OCI-LY1 (cell line): ENCODE measurements around the gene C1QTNF5.

Experiments used
- CTCF ChIP-seq: fragments of 200-600 bp; sonication (generic), shearing (Covaris generic); IDR thresholded peaks from 2 replicates; pipeline ENCODE4 v1.5.1; 2017; ENCODE audit warnings: mild to moderate bottlenecking, antibody characterized with exemption, low read length, moderate library complexity, mixed read lengths
- EZH2 ChIP-seq: fragments of 200-600 bp; sonication (generic), shearing (Covaris generic); IDR thresholded peaks from 2 replicates; pipeline ENCODE4 v1.8.0; 2017; ENCODE audit warnings: borderline replicate concordance, mixed run types, mild to moderate bottlenecking, antibody characterized with exemption, low read length, moderate library complexity, mixed read lengths

DNA sequence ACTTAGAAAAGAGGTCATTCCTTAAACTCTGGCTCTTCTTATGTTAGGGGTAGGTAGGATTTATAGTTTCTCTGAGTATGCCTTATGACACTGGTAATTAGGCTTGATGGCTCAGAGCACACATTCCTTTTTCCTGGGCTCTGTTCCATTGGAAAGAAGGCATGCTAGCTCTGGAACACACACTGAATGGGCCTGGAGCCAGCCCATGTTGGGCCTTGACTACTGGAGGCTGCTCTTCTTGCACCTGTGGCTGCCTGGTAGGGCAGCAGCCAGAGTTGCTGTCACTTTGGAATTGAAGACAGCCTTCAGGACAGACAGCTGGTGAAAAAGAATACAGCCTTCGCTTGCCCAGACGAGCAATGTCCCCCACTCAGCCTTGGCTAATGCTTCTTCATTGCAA is 42.0 kb downstream of the C1QTNF5 start:
- TF ChIP-seq CTCF (no peak), EZH2 (no peak)
